Measurements from ENCODE around the gene APPL1.

APPL1 gene, protein sequence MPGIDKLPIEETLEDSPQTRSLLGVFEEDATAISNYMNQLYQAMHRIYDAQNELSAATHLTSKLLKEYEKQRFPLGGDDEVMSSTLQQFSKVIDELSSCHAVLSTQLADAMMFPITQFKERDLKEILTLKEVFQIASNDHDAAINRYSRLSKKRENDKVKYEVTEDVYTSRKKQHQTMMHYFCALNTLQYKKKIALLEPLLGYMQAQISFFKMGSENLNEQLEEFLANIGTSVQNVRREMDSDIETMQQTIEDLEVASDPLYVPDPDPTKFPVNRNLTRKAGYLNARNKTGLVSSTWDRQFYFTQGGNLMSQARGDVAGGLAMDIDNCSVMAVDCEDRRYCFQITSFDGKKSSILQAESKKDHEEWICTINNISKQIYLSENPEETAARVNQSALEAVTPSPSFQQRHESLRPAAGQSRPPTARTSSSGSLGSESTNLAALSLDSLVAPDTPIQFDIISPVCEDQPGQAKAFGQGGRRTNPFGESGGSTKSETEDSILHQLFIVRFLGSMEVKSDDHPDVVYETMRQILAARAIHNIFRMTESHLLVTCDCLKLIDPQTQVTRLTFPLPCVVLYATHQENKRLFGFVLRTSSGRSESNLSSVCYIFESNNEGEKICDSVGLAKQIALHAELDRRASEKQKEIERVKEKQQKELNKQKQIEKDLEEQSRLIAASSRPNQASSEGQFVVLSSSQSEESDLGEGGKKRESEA
- total RNA-seq: 42.8 to 61.5 (median 54.8) reads per million in 4 donors

DNA sequence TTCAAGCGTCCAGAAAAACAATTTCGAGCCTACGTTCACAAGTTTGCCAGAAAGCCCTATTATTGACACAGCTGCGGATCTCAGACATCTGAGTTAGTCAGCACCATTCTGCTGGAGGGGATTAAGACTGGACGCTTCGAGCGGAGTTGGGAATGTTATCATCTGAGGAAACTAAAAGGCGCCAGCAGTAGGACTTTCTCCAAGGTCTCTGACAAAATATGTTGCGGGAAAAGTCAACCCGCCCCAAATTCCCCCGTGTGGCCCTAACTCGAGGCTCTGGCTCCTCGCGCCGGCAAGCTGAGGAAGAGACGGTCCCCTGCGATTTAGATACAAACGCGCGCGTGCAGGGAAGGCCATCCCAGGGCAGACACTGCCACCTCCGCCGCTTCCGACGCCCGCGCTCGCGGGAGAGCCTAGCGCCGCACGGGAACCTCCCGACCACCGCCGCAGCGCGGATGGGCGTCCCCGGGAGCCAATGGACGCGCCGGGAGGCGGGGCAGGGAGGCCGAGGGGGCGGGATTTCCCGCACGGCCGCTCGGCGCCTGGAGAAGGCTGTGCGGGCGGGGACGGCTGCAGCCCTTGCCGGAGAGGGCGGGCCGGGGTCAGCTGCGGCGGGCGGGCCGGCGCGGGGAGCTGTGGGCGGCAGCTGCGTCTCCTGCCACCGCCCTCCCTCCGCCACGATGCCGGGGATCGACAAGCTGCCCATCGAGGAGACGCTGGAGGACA is at the start of gene APPL1:
Gene APPL1 (plus strand): TSS at position 526 of the 726 bp plus-strand sequence. CDS start 155 bp downstream, at position 681.
- DNase-seq: peak; percentile 71 to 92 (median 77)

DNA sequence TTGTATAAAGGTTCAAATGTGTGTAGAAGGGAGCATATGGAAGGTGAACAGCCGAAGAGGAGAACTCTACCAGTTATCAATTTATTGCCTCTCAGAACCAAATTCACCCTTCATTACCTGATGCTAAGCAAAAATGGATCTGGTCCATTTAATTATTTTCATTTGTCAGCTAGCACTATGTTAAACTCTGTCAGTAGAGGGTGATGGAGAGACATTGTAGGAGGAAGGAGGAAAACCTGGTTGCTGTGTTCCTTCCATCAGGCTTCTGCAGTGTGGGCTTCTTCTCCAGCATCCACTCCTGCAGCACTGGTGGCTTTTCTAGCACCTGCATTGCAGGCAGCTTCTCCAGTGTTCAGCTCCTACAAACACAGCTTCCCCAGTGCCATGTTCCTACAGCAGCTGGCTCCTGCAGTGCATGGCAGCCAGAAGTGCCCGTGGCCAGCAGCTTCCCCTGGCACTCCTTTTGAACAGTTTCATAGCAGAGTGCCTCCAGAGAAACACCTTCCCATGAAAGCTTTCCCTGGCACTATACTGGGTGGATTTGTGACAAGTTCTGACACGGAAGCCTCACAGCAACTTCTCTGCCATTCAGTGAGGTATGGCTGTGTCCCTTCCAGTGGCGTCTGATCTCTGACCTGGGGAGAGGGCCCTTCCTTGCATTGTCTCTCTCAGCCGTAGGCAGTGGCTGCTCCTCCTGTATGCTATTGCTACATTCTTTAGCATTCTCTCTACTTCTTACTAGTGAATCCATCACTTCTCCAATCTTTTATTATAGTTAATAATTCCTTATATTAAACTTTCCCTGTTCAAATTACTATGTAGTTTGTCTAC is 47.7 kb upstream of the APPL1 start:
- no peak for DNase-seq

DNA sequence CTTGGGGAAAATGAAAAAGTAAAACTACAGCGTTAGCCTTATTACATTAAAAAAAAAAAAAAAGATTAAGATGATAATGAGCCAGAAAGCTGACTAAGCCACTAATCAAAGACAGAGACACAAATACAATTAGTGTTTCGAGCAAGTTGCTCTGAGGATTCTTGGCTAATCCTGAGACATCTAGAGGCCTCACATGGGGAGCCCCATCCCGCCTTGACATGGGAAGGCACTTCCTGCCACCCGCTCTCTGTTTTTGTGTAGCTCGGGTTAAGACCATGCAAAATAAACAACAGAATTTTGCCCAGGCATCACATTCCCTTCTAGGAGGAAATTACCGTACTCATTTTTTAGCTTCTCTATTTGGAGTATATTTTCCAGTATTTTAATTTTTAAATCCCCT is 43.0 kb upstream of the APPL1 start:
- DNase-seq: no peak

DNA sequence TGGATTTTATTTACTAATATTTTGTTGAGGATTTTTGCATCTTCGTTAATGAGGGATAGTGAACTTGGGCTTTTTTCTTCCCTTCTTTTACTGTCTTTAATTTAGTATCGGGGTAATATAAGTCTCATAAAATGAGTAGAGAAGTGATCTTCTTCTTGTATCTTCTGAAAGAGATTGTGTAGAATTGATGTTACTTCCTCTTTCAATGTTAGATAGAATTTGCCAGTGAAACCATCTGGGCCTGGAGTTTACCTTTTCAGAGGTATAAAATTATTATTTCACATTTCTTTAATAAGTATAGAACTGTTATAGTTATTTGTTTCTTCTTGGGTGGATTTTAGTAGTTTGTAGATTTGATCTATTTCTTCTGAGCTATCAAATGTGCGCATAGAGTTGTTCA is 35.5 kb upstream of the APPL1 start:
- no peak for DNase-seq

DNA sequence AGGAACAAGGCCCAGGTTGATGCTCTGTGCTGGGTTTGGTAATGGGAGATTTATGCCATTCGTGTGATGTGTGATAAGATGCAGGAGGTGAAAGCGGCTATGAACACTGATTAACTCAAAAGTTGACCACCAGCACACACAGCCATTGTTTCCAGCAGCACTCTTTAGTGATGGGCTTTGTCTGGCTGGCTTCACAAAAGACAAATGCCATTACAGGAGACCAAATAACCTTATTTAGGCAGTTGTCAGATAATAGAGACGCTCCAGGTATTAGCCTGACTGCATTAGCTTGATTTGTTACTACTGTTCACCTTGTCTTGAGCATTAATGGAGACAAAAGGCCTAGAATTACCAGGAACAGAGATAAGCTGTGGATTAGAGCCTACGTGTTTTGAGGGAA is 32.9 kb upstream of the APPL1 start:
- no peak for DNase-seq

DNA sequence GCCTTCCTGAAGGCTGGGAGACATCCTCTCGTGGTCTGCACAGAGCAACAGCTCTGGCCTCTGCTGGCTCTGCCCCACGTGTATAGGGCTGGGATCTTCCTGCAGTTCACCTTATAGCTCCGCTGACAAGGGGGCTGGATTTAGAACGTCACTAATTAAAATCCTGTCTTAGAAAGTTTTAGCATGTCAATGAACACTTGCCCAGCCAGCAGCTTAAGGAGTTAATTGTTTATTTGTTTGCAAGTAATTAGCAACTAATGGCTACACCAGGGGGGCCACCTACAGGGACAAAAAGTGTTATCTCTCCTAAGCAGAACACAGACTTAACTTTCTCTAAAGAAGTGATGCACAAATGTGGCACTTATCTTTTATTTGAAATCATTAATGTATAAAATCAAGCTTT is 27.6 kb upstream of the APPL1 start, which contains the start of gene HESX1:
Gene HESX1 (minus strand): TSS at position 84 of the 403 bp plus-strand sequence. CDS start 60 bp downstream, at position 24.
- no peak for DNase-seq

DNA sequence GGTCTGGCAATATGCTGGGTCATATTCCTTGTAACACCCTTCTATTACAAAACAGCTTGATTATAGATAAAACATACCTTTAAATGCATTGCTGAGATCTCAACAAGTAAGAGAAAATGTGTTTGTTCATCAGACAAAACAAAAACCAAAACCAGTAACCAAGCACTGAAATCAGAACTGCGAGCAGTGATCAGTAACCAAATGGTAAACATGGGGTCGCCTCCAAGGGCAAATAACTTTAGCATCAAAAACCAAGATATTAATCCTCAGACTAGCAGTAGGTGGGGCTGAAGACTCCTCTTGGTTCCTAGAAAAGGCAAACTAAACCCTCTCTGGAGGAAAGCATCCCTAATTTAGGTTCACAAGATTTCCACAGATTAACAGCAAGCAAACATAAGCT is 21.1 kb upstream of the APPL1 start:
- DNase-seq: no peak

DNA sequence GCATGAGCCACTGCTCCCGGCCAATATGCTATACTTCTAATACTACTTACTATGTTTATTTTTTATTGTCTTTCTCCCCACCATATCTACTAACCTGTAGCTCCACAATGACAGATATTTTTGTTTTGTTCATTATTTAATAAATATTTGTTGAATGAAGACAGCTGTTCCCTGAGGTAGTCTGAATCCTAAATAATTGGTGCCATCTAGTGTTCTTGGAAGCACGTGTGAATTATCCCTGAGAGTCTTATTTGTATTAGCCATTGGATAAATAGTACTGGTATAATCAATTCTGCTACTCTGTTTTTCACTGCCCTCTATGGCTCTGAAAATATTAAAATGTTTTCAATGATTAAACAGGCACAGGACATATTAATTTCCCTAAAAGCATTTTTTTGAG is 5.6 kb upstream of the APPL1 start:
- no peak for DNase-seq

DNA sequence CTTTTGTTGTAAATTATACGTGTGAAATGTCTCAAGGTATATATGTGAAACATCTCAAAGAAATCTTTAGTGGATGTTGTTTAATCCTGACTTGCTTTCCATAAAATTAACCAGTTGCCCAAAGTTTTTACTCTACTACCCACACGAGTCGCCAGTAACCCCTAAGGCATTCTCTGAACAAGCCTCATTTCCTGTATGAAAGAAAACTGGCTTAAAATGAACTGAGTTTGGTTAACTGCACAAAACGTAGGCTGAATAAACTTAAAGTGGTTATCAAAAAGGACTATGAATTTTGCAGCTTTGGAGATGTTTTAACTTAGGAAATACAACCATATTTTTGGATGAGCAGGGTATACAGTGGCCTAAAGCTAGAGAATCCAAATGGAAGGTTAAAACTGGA is 2.7 kb upstream of the APPL1 start:
- no peak for DNase-seq

DNA sequence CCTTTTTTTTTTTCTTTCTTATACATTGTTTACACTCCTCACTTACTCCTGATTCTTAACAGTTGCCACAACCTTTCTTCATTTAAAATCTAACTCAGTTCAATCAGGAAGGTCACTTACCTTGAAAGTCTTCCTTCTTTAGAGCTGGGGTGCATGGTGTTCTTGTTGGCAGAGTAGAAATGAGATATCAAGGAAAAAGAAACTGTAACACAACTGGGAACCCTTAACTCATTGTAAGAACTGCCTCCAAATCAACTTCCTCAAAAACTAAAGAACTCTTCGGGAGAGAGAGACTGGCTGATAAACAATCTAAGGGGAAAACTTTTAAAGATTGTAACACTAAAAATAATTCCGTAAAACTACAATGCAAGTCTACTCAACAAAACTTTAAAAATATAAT is 1.4 kb upstream of the APPL1 start:
- no peak for DNase-seq

DNA sequence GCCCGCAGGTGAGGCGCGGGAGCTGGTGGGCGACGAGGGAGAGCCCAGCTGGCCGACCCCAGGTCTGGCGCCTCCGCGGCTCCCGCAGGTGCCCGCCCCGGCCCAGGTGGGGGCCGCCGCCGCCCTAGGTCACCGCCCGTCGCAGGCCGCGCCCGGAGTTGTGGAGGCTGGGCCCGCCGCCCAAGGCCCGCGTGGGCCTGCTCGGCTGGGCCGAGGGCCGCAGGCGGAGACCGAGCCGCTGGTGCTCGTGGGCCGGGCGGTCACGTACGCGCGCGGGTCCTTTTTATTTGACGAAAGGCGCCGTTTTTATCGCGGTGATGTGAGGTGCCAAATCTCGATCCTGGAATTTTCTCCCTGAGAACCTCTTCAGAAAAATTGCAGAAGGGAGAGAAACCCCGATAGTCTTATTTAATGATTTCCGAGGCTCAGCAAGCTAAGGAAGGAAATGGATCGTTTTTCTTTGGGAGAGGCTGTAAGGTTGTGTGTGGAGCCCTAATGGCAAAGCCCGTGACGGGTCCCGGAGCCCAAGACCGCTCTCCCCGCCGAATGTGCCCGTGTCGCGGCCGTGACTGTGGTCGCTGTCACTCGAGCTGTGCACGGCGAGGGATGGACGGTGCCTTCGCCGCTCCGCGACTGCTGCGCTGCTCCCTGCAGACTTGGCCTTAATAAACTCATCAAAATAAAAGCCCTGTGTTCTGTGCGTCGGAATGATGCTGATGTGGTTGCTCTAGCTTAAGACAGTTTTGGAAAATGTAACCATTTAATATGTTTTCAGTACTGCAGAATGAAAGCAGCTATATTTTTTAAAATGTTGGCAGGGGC is 612 bp downstream of the APPL1 start:
- peak in 4 of 5 donors; percentile 8 to 57 (median 30) for DNase-seq

DNA sequence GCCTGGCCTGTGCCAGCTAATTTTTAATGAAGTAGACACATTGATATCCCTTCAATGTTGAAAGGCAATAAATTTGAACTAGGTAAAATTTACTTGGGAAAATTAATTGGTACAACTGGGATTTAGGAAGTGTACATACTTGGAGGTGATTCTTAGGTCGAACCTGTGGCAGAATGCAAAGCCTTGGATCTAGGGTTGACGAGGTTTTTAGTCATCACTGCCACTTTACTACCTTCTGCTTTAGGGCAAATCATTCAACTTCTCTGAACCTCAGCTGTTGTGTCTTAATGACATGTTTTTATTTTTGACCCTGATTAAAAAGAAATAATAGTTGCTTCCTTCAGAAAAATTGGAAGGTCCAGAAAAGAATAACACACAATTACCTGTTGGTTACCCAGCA is 2.5 kb downstream of the APPL1 start:
- DNase-seq: no peak

DNA sequence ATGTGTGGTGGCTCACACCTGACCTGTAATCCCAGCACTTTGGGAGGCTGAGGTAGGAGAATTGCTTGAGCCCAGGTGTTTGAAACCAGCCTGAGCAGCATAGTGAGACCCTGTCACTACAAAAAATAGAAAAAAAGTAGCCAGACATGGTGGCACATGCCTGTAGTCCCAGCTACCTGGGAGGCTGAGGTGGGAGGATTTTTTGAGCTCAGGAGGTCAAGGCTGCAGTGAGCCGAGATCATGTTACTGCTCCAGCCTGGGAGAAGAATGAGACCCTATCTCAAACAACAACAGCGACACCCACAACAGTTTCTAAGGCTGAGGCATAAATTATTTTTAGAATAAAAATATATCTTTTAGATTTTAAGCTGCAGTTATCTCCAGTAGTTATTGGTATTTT is 6.3 kb downstream of the APPL1 start:
- DNase-seq: no peak

DNA sequence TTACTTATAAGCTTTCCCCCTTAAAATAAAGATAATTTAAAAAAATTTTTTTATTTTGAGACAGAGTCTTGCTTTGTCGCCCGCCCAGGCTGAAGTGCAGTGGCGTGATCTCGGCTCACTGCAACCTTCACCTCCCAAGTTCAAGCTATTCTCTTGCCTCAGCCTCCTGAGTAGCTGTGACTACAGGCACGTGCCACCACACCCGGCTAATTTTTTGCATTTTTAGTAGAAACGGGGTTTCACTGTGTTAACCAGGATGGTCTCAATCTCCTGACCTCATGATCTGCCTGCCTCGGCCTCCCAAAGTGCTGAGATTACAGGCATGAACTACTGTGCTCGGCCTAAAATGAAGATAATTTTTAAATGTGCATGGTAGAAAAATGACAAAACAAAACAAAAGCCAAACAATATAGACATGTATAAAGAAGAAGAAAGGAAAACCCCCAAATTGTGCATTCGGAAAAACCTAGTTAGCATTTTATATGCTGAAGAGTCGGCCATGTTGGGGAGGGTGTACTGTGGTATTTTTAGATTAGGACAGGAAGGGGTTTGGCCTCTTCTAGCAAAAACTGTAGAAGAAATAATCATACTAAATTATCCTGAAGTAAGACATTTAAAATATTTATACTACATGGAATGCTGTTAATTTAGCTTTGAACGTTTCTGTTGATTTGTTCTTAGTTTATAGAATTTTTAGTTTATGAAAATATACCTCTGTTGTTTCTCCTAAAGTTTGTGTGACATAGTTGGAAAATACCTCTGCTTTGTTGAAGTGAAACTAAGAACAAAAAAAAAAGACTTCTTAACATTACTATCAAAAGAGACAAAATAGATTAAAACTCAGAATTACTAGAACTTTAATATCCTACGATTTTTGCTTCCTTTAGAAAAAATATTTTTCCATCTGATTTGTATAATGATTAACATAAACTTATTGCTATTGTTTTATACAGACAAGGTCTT is 7.4 kb downstream of the APPL1 start:
- DNase-seq: no peak

DNA sequence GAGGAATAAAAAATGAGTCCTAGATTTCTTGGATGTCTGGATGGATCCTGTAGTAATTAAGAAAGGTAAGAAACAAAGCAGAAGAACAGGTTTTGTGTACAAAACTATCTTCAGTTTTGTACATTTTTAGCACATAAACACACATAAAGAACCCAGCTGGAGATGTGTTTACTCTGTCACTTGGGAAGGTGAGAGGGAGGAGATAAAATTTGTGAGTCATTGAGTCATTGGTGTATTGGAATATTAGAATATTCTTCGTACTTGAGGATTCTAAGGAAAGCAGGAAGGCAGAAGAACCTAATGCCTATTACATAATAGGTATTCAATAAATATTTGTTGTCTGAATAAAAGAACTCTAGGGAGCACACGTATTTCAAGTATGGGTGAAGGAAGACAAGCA is 17.4 kb downstream of the APPL1 start:
- no peak for DNase-seq

DNA sequence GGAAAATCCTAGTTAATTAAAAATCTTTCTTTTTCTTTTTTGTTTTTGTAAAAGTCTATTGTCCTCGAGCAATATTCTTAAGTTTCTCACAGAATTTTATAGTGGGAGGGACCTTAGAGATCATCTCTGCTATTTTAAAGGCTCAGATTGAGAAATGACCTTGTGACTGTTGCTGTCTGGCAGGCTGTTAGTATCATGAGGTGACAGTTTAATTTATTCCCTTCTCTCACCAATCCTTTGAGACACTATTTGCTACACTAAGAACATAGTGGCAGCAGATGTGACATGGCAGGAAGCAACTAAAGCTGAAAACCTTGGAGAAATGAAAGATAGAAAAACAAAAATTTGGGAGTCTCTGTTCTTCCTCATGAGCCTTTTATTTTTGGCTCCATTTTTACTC is 24.9 kb downstream of the APPL1 start:
- no peak for DNase-seq

DNA sequence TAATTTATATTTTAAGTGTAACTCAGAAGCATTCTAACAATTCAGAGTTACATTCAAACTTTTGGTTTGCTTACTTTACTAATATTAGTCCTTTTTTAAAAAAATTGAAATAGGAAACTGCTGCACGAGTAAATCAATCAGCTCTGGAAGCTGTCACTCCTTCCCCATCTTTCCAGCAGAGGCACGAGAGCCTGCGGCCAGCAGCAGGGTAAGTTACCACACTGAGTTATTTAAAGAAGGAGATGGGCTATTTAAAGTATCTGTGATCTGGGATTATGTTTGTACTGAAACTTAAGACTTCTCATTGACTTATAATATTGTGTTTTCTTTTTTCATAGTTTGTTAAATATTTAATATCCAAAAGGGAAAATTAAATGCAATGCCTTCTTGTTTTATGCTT is 29.3 kb downstream of the APPL1 start:
- no peak for DNase-seq

DNA sequence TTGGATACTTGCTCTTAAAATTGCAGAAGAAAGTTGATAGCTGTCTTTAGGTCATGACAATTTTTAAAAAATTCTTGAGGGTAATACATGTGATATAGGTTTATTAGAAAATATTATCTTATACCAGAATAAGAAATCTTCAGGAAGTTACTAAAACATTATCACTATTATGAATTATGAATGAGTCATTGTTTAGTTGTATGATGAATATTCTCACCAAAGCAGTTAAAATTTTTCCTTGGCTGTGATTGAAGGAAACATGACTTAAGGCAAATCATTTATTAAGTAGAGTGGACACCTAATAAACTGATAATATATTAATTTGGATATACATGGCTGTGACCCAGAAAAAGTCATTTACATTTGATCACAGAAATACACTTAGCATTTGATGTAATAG is 30.1 kb downstream of the APPL1 start:
- DNase-seq: no peak

DNA sequence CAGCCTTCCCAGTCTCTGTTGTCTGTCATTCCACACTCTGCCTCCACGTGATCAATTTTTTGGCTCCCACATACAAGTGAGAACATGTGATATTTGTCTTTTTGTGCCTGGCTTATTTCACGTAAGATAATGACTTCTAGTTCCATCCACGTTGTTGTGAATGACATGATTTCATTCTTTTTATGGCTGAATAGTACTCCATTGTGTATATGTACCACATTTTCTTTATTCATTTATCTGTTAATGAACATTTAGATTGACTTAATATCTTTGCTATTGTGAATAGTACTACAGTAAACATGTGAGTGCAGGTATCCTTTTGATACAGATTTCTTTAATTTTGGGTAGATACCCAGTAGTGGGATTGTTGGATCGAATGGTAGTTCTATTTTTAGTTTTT is 33.6 kb downstream of the APPL1 start:
- DNase-seq: no peak

DNA sequence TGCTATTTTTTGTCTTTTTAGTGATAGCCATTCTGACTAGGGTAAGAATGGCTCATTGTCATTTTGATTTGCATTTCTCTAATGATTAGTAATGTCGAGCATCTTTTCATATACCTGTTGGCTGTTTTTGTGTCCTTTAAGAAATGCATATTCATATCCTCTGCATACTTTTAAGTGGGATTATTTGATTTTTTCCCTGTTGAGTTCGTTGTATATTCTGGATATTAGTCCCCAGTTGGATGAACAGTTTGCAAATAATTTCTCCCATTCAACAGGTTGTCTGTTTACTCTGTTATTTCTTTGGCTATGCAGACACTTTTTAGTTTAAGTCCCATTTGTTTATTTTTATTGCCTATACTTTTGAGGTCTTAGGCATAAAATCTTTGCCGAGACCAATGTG is 34.4 kb downstream of the APPL1 start:
- DNase-seq: no peak

All from T-helper 1 cell (primary cell).